ENCODE results near the gene SCNN1A.

Gene SCNN1A

GRCh38 chr12:6382371-6382770, 7.0 kb upstream of the SCNN1A start:
- no peaks in the 10 kb centered on the region for H3K9me3 ChIP-seq

DNA sequence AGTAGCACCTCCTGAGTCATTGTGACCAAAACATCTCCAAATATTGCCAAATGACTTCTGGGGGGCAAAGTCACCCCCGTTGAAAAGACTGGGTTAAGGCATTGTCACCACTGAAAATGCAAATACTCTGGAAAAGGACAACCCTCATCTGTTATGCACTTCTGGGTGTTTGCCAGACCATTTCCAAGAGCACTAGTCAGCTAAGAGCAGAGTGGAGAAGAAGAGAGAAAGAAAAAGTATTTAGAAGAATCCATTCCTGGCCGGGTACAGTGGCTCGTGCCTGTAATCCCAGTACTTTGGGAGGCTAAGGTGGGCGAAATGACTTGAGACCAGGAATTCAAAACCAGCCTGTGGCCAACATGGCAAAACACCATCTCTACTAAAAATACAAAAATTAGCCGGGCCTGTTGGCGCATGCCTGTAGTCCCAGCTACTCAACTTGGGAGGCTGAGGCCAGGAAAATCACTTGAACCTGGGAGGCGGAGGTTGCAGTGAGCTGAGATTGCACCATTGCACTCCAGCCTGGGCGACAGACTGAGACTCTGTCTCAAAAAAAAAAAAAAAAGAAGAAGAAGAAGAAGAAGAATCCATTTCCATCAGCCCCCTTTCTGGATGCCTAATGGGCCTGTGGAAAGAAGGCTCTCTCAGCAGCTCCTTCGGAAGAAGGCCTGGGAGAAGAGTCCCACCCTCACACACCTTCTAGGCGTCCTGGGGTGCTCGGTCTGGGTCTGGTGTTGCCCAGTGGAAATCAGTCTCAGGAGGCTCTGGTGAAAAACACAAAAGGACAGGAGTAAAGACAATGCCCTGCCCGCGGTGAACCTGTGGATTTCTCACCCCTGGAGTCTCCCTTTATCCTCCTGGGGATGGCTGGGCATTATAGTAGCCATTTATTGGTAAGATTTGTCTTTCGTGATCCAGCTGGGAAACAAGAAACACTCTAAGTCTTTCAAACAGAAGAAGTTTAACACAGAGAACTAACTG, 5.1 kb upstream of the SCNN1A start:
- no peaks in the 10 kb centered on the region for H3K4me1 ChIP-seq
- DNase-seq: no peak

More at GRCh38 chr12:6382371-6382770, 7.0 kb upstream of the SCNN1A start:
- Histone ChIP-seq H3K4me1 (no peaks in the 10 kb centered on the region), H3K4me3 (ENCODE audit: low read depth, low read length) (no peak overlapping the region), H3K36me3 (no peaks in the 10 kb centered on the region), H3K27me3 (no peaks in the 10 kb centered on the region)
- TF ChIP-seq, protein P1, sequence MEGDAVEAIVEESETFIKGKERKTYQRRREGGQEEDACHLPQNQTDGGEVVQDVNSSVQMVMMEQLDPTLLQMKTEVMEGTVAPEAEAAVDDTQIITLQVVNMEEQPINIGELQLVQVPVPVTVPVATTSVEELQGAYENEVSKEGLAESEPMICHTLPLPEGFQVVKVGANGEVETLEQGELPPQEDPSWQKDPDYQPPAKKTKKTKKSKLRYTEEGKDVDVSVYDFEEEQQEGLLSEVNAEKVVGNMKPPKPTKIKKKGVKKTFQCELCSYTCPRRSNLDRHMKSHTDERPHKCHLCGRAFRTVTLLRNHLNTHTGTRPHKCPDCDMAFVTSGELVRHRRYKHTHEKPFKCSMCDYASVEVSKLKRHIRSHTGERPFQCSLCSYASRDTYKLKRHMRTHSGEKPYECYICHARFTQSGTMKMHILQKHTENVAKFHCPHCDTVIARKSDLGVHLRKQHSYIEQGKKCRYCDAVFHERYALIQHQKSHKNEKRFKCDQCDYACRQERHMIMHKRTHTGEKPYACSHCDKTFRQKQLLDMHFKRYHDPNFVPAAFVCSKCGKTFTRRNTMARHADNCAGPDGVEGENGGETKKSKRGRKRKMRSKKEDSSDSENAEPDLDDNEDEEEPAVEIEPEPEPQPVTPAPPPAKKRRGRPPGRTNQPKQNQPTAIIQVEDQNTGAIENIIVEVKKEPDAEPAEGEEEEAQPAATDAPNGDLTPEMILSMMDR (IDR thresholded peaks at IDR 0.05; ENCODE audit: low read depth, low read length): no peak
- DNase-seq: no peak

GRCh38 chr12:6378709-6379472, 3.5 kb upstream of the SCNN1A start:
- DNase-seq: no peak
- TF ChIP-seq, protein P1 (IDR thresholded peaks at IDR 0.05; ENCODE audit: low read depth, low read length): no peak
- no peaks in the 10 kb centered on the region for H3K9me3 ChIP-seq
- no peaks in the 10 kb centered on the region for H3K27me3 ChIP-seq
- H3K4me3 ChIP-seq (ENCODE audit: low read depth, low read length): no peak overlapping the region
- no peaks in the 10 kb centered on the region for H3K4me1 ChIP-seq
- H3K36me3 ChIP-seq: no peaks in the 10 kb centered on the region

More for the DNA sequence above, 5.1 kb upstream of the SCNN1A start:
- Histone ChIP-seq H3K4me3 (ENCODE audit: low read depth, low read length) (no peak overlapping the region), H3K36me3 (no peaks in the 10 kb centered on the region), H3K27me3 (no peaks in the 10 kb centered on the region), H3K9me3 (no peaks in the 10 kb centered on the region)
- TF ChIP-seq, protein P1 (IDR thresholded peaks at IDR 0.05; ENCODE audit: low read depth, low read length): no peak

DNA sequence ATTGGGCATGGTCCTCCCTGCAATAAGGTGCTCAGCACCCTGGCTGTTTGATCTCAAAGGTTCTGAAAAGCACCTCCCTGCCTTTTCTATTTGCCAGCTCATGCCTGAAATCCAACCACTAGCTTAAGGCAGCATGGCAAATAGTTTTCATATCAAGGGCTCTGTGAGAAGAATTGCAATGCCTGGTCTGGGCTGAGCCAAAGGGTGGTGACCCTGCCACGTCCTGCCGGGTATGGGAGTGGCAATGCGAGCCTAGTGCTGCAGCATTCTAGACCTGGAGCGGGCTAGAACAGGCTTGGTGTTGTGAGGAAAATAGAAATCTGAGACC, 2.3 kb upstream of the SCNN1A start:
- Histone ChIP-seq H3K27me3 (no peaks in the 10 kb centered on the region), H3K4me1 (no peaks in the 10 kb centered on the region), H3K9me3 (no peaks in the 10 kb centered on the region), H3K36me3 (no peaks in the 10 kb centered on the region), H3K4me3 (ENCODE audit: low read depth, low read length) (no peak overlapping the region)
- no peak for DNase-seq
- TF ChIP-seq, protein P1 (IDR thresholded peaks at IDR 0.05; ENCODE audit: low read depth, low read length): no peak

GRCh38 chr12:6376870-6377666, 1.7 kb upstream of the SCNN1A start:
- Histone ChIP-seq H3K27me3 (no peaks in the 10 kb centered on the region), H3K4me3 (ENCODE audit: low read depth, low read length) (no peak overlapping the region), H3K4me1 (no peaks in the 10 kb centered on the region), H3K9me3 (no peaks in the 10 kb centered on the region), H3K36me3 (no peaks in the 10 kb centered on the region)
- no peak for DNase-seq
- TF ChIP-seq, protein P1 (IDR thresholded peaks at IDR 0.05; ENCODE audit: low read depth, low read length): no peak
